Naive thymus-derived CD8-positive, alpha-beta T cell (primary cell): ENCODE measurements around the gene ARHGAP6. TPM values are rescaled to one million over a fixed set of nuclear protein-coding genes. Genes with fewer than 3 reads are reported as not detected.

Experiments used
- ATAC-seq, 2 donors: fragments of 150-1000 bp; cut with Tn5 transposase in 1 of 2; sonication (Bioruptor Pico), chemical (Tn5 transposase) in 1 of 2; 1 replicate in 1 of 2; 2 replicates in 1 of 2; pipeline ENCODE4 v1.10.0; 2021; ENCODE audit warnings: mild to moderate bottlenecking in 2 of 2, moderate library complexity in 2 of 2
- POLR2A ChIA-PET: fragments of 350-600 bp; sonication (Branson Sonifier 250); formaldehyde crosslinking; loops from one replicate; lab custom pipeline; 2021; ENCODE audit warnings: antibody characterized with exemption; lab: Charles Lee
- DNase-seq, 10 donors: peaks; one replicate each; pipeline versions ENCODE4 v3.0.0 to v3.0.0-alpha.2; 2020 to 2022
- H3K27ac Mint-ChIP-seq, 10 donors: one replicate each; pipeline ENCODE4 v1.8.0; 2020 to 2022; ENCODE audit warnings: mild to moderate bottlenecking in 10 of 10, mixed read lengths in 10 of 10, moderate library complexity in 4 of 10, inconsistent platforms in 1 of 10
- H3K27me3 Mint-ChIP-seq, 5 donors: one replicate each; pipeline ENCODE4 v1.8.0; 2021 to 2022; ENCODE audit warnings: mixed read lengths in 5 of 5
- H3K36me3 Mint-ChIP-seq, 3 donors: one replicate each; pipeline ENCODE4 v1.8.0; 2020 to 2022; ENCODE audit warnings: mixed read lengths in 3 of 3, mild to moderate bottlenecking in 2 of 3, inconsistent platforms in 1 of 3
- H3K4me1 Mint-ChIP-seq, 4 donors: one replicate each; pipeline ENCODE4 v1.8.0; 2021 to 2022; ENCODE audit warnings: mixed read lengths in 4 of 4
- H3K4me3 Mint-ChIP-seq, 10 donors: one replicate each; pipeline ENCODE4 v1.8.0; 2020 to 2022; ENCODE audit warnings: mild to moderate bottlenecking in 10 of 10, mixed read lengths in 10 of 10, moderate library complexity in 6 of 10, inconsistent platforms in 1 of 10
- H3K9me3 Mint-ChIP-seq, 9 donors: one replicate each; pipeline ENCODE4 v1.8.0; 2020 to 2022; ENCODE audit warnings: mixed read lengths in 9 of 9, mild to moderate bottlenecking in 3 of 9, inconsistent platforms in 1 of 9, moderate library complexity in 1 of 9
- polyA plus RNA-seq, 3 donors: library from polyadenylated mRNA; unstranded; fragments of 300-500 nt; fragmentation: Illumina TruSeq; gene quantifications; one replicate each; pipeline ENCODE4 v1.2.3, GENCODE V29; 2021
- total RNA-seq, 8 experiments: library from RNA in 2 of 8; stranded (reverse) in 2 of 8; gene quantifications; one replicate each; pipeline ENCODE4 v1.2.3 and lab custom pipeline; 2021 to 2026

The ARHGAP6 gene
- total and polyA plus RNA-seq, 5 experiments from 2014 or later: 0.22 TPM; not detected in 4

GRCh38 chrX:11478026-11478425 is 187.7 kb downstream of the ARHGAP6 start:
- DNase-seq (no peak), ATAC-seq (no peak)
- Mint-ChIP-seq H3K27ac (no peak overlapping the region), H3K9me3 (no peaks in the 10 kb centered on the region), H3K36me3 (no peaks in the 10 kb centered on the region), H3K27me3 (peaks cover 0 to 6% (median 2%) of the 10 kb centered on the region in 5 donors), H3K4me1 (no peaks in the 10 kb centered on the region), H3K4me3 (no peak overlapping the region)
- POLR2A ChIA-PET: no interaction called here

GRCh38 chrX:11474576-11474975 is 191.1 kb downstream of the ARHGAP6 start:
- POLR2A ChIA-PET: no interaction called here
- Mint-ChIP-seq H3K4me1 (no peaks in the 10 kb centered on the region), H3K9me3 (no peaks in the 10 kb centered on the region), H3K27ac (no peak overlapping the region), H3K27me3 (peaks cover 0 to 6% (median 2%) of the 10 kb centered on the region in 5 donors), H3K4me3 (no peak overlapping the region), H3K36me3 (no peaks in the 10 kb centered on the region)
- no peak for DNase-seq
- ATAC-seq: no peak

- POLR2A ChIA-PET: no interaction called here
- Mint-ChIP-seq H3K4me3 (no peak overlapping the region), H3K36me3 (no peaks in the 10 kb centered on the region), H3K4me1 (no peaks in the 10 kb centered on the region), H3K9me3 (no peaks in the 10 kb centered on the region), H3K27ac (peak overlapping the region in 1 of 10 donors; percentile 14), H3K27me3 (peaks cover 0 to 6% (median 2%) of the 10 kb centered on the region in 5 donors)
- ATAC-seq (no peak), DNase-seq (no peak)
Measured at GRCh38 chrX:11474021-11474420, 191.7 kb downstream of the ARHGAP6 start.

GRCh38 chrX:11472879-11473278 is 192.8 kb downstream of the ARHGAP6 start:
- peaks cover 0 to 6% (median 2%) of the 10 kb centered on the region in 5 donors for H3K27me3 Mint-ChIP-seq
- H3K36me3 Mint-ChIP-seq: no peaks in the 10 kb centered on the region
- ATAC-seq (no peak), DNase-seq (no peak)
- no peaks in the 10 kb centered on the region for H3K4me1 Mint-ChIP-seq
- H3K9me3 Mint-ChIP-seq: no peaks in the 10 kb centered on the region
- no peak overlapping the region for H3K4me3 Mint-ChIP-seq
- POLR2A ChIA-PET: no interaction called here
- H3K27ac Mint-ChIP-seq: no peak overlapping the region

GRCh38 chrX:11472381-11472780 is 193.3 kb downstream of the ARHGAP6 start:
- Mint-ChIP-seq H3K36me3 (no peaks in the 10 kb centered on the region), H3K27me3 (peaks cover 0 to 6% (median 2%) of the 10 kb centered on the region in 5 donors), H3K4me1 (no peaks in the 10 kb centered on the region), H3K9me3 (no peaks in the 10 kb centered on the region), H3K4me3 (no peak overlapping the region), H3K27ac (peak overlapping the region in 1 of 10 donors; percentile 9)
- no peak for DNase-seq
- ATAC-seq: no peak
- POLR2A ChIA-PET: no interaction called here

GRCh38 chrX:11470250-11470974 is 195.3 kb downstream of the ARHGAP6 start:
- ATAC-seq (no peak), DNase-seq (no peak)
- Mint-ChIP-seq H3K4me1 (no peaks in the 10 kb centered on the region), H3K36me3 (no peaks in the 10 kb centered on the region), H3K27ac (no peak overlapping the region), H3K9me3 (peaks cover 0 to 2% (median 0%) of the 10 kb centered on the region in 9 donors), H3K27me3 (peaks cover 0 to 9% (median 8%) of the 10 kb centered on the region in 5 donors), H3K4me3 (no peak overlapping the region)
- POLR2A ChIA-PET: no interaction called here

GRCh38 chrX:11465648-11466411 is 199.9 kb downstream of the ARHGAP6 start:
- Mint-ChIP-seq H3K9me3 (peaks cover 0 to 2% (median 0%) of the 10 kb centered on the region in 9 donors), H3K4me3 (no peak overlapping the region), H3K4me1 (no peaks in the 10 kb centered on the region), H3K27me3 (peaks cover 0 to 9% (median 3%) of the 10 kb centered on the region in 5 donors), H3K36me3 (no peaks in the 10 kb centered on the region), H3K27ac (no peak overlapping the region)
- no peak for ATAC-seq
- DNase-seq: no peak
- POLR2A ChIA-PET: no interaction called here

- no peaks in the 10 kb centered on the region for H3K4me1 Mint-ChIP-seq
- no peak overlapping the region for H3K4me3 Mint-ChIP-seq
- POLR2A ChIA-PET: no interaction called here
Measured at GRCh38 chrX:11464836-11465463, 200.8 kb downstream of the ARHGAP6 start.

GRCh38 chrX:11464380-11464779 is 201.3 kb downstream of the ARHGAP6 start:
- no peaks in the 10 kb centered on the region for H3K4me1 Mint-ChIP-seq
- peaks cover 0 to 6% (median 0%) of the 10 kb centered on the region in 9 donors for H3K9me3 Mint-ChIP-seq
- no peak for ATAC-seq
- no peaks in the 10 kb centered on the region for H3K36me3 Mint-ChIP-seq
- POLR2A ChIA-PET: no interaction called here
- H3K27ac Mint-ChIP-seq: no peak overlapping the region
- DNase-seq: no peak
- no peak overlapping the region for H3K4me3 Mint-ChIP-seq
- H3K27me3 Mint-ChIP-seq: peaks cover 0 to 9% (median 3%) of the 10 kb centered on the region in 5 donors

More at GRCh38 chrX:11464836-11465463, 200.8 kb downstream of the ARHGAP6 start:
- Mint-ChIP-seq H3K36me3 (no peaks in the 10 kb centered on the region), H3K9me3 (peaks cover 0 to 6% (median 0%) of the 10 kb centered on the region in 9 donors), H3K27ac (no peak overlapping the region), H3K27me3 (peaks cover 0 to 9% (median 3%) of the 10 kb centered on the region in 5 donors)
- DNase-seq: no peak
- ATAC-seq: no peak

- no peak for ATAC-seq
- POLR2A ChIA-PET: no interaction called here
- Mint-ChIP-seq H3K36me3 (no peaks in the 10 kb centered on the region), H3K4me3 (no peak overlapping the region), H3K27ac (no peak overlapping the region), H3K27me3 (peaks cover 0 to 9% (median 5%) of the 10 kb centered on the region in 5 donors), H3K9me3 (peaks cover 0 to 7% (median 0%) of the 10 kb centered on the region in 9 donors), H3K4me1 (no peaks in the 10 kb centered on the region)
- DNase-seq: no peak
Measured at GRCh38 chrX:11462648-11463047, 203.1 kb downstream of the ARHGAP6 start.

- Mint-ChIP-seq H3K9me3 (peaks cover 0 to 9% (median 0%) of the 10 kb centered on the region in 9 donors), H3K4me1 (no peaks in the 10 kb centered on the region), H3K4me3 (no peak overlapping the region), H3K27me3 (peaks cover 0 to 9% (median 5%) of the 10 kb centered on the region in 5 donors), H3K36me3 (no peaks in the 10 kb centered on the region), H3K27ac (no peak overlapping the region)
- POLR2A ChIA-PET: no interaction called here
- ATAC-seq: no peak
- DNase-seq: no peak
Measured at GRCh38 chrX:11462136-11462535, 203.6 kb downstream of the ARHGAP6 start.

GRCh38 chrX:11461201-11462001 is 204.3 kb downstream of the ARHGAP6 start:
- ATAC-seq: no peak
- Mint-ChIP-seq H3K36me3 (no peaks in the 10 kb centered on the region), H3K9me3 (peaks cover 0 to 9% (median 0%) of the 10 kb centered on the region in 9 donors), H3K4me3 (no peak overlapping the region), H3K27me3 (peaks cover 0 to 8% (median 4%) of the 10 kb centered on the region in 5 donors), H3K27ac (no peak overlapping the region), H3K4me1 (no peaks in the 10 kb centered on the region)
- POLR2A ChIA-PET: no interaction called here
- DNase-seq: no peak
